ENCODE results near the gene VAV3.
"Not testable (repeated sequence)": the region's sequence is repeated elsewhere in the genome, so short reads cannot be mapped to it uniquely, and the experiment has no call there.

The VAV3 gene

GRCh38 chr1:108007070-108007469 is 42.1 kb upstream of the VAV3 start:
- TF ChIP-seq CTCF (conservative IDR thresholded peaks at IDR 0.05; ENCODE audit: control insufficient read depth, insufficient read depth, low read depth, low read length): no peak
- DNase-seq (ENCODE audit: low read depth): no peak
- no peak overlapping the region for H3K4me3 ChIP-seq (ENCODE audit: control insufficient read depth, low read depth, low read length)

- not testable (repeated sequence) for DNase-seq (ENCODE audit: low read depth); H3K4me3 ChIP-seq (ENCODE audit: control insufficient read depth, low read depth, low read length)
These were observed 39.9 kb upstream of the VAV3 start for GRCh38 chr1:108004919-108005318.

- TF ChIP-seq CTCF (conservative IDR thresholded peaks at IDR 0.05; ENCODE audit: control insufficient read depth, insufficient read depth, low read depth, low read length): no peak
- H3K4me3 ChIP-seq (ENCODE audit: control insufficient read depth, low read depth, low read length): no peak overlapping the region
- DNase-seq (ENCODE audit: low read depth): peak; percentile 95
These were observed 35.7 kb upstream of the VAV3 start for GRCh38 chr1:108000620-108001111.

- TF ChIP-seq CTCF (conservative IDR thresholded peaks at IDR 0.05; ENCODE audit: control insufficient read depth, insufficient read depth, low read depth, low read length): no peak
- H3K4me3 ChIP-seq (ENCODE audit: control insufficient read depth, low read depth, low read length): no peak overlapping the region
- no peak for DNase-seq (ENCODE audit: low read depth)
These were observed 35.2 kb upstream of the VAV3 start for GRCh38 chr1:108000184-108000583.

GRCh38 chr1:107997866-107998265 is 32.9 kb upstream of the VAV3 start:
- peak; percentile 64 for DNase-seq (ENCODE audit: low read depth)
- TF ChIP-seq CTCF (conservative IDR thresholded peaks at IDR 0.05; ENCODE audit: control insufficient read depth, insufficient read depth, low read depth, low read length): no peak

GRCh38 chr1:107993920-107994319 is 28.9 kb upstream of the VAV3 start:
- DNase-seq (ENCODE audit: low read depth): peak; percentile 20
- no peak for TF ChIP-seq CTCF (conservative IDR thresholded peaks at IDR 0.05; ENCODE audit: control insufficient read depth, insufficient read depth, low read depth, low read length)
- no peak overlapping the region for H3K4me3 ChIP-seq (ENCODE audit: control insufficient read depth, low read depth, low read length)

More at GRCh38 chr1:107997866-107998265, 32.9 kb upstream of the VAV3 start:
- no peak overlapping the region for H3K4me3 ChIP-seq (ENCODE audit: control insufficient read depth, low read depth, low read length)

- DNase-seq (ENCODE audit: low read depth): no peak
- TF ChIP-seq CTCF (conservative IDR thresholded peaks at IDR 0.05; ENCODE audit: control insufficient read depth, insufficient read depth, low read depth, low read length): no peak
- no peak overlapping the region for H3K4me3 ChIP-seq (ENCODE audit: control insufficient read depth, low read depth, low read length)
These were observed 27.4 kb upstream of the VAV3 start for GRCh38 chr1:107992347-107992746.
